Mesenchymal stem cell (in vitro differentiated cells and primary cell): ENCODE data around the gene SCNN1B.

ENCODE experiments used
- DNase-seq: peaks from one replicate; pipeline ENCODE4 v3.0.0-alpha.2; 2013
- H2AFZ ChIP-seq: one replicate; pipeline ENCODE4 v1.6.1; 2013; ENCODE audit warnings: low read depth, mild to moderate bottlenecking, control low read depth, inconsistent platforms, low read length, moderate library complexity
- H2AK5ac ChIP-seq: 2 replicates; pipeline ENCODE4 v1.6.1; 2013; ENCODE audit warnings: low read length, moderate library complexity, mild to moderate bottlenecking, inconsistent platforms; ENCODE audit not compliant: severe bottlenecking
- H2BK120ac ChIP-seq: one replicate; pipeline ENCODE4 v1.6.1; 2013; ENCODE audit warnings: low read depth, mild to moderate bottlenecking, inconsistent platforms, low read length, moderate library complexity
- H2BK12ac ChIP-seq, 2 experiments: one replicate each; pipeline ENCODE4 v1.6.1; 2013; ENCODE audit warnings: inconsistent platforms in 2 of 2, low read length in 2 of 2, mild to moderate bottlenecking in 2 of 2, moderate library complexity in 2 of 2, control low read depth in 1 of 2
- H2BK15ac ChIP-seq: one replicate; pipeline ENCODE4 v1.6.1; 2013; ENCODE audit warnings: mild to moderate bottlenecking, low read depth, inconsistent platforms; ENCODE audit not compliant: poor library complexity, severe bottlenecking
- H2BK5ac ChIP-seq: 2 replicates; pipeline ENCODE4 v1.6.1; 2013; ENCODE audit warnings: low read depth, mild to moderate bottlenecking, low read length, control low read depth, inconsistent platforms; ENCODE audit not compliant: poor library complexity, severe bottlenecking
- H3K14ac ChIP-seq, 2 experiments: one replicate each; pipeline ENCODE4 v1.6.1; 2013; ENCODE audit warnings: inconsistent platforms in 2 of 2, low read length in 2 of 2, control low read depth in 1 of 2, mild to moderate bottlenecking in 1 of 2, moderate library complexity in 1 of 2
- H3K18ac ChIP-seq, 2 experiments: one replicate each; pipeline ENCODE4 v1.6.1; 2013; ENCODE audit warnings: inconsistent platforms in 2 of 2, low read length in 2 of 2, control low read depth in 1 of 2, low read depth in 1 of 2, mild to moderate bottlenecking in 1 of 2
- H3K23ac ChIP-seq, 2 experiments: one replicate each; pipeline ENCODE4 v1.6.1; 2013; ENCODE audit warnings: inconsistent platforms in 2 of 2, low read length in 2 of 2, mild to moderate bottlenecking in 2 of 2, moderate library complexity in 2 of 2, control low read depth in 1 of 2
- H3K27ac ChIP-seq: 2 replicates; pipeline ENCODE4 v1.5.1; 2013; ENCODE audit warnings: mild to moderate bottlenecking, moderate library complexity, low read length, control low read depth, inconsistent platforms; ENCODE audit not compliant: poor library complexity, severe bottlenecking
- H3K27me3 ChIP-seq, 2 experiments: 2 replicates each; pipeline versions ENCODE4 v1.6.1 to v1.7.0; 2013; ENCODE audit warnings: low read length in 2 of 2, mild to moderate bottlenecking in 2 of 2, moderate library complexity in 2 of 2, control low read depth in 1 of 2, inconsistent platforms in 1 of 2; ENCODE audit not compliant: control insufficient read depth in 1 of 2, insufficient read depth in 1 of 2
- H3K36me3 ChIP-seq, 2 experiments: 2 replicates each; pipeline versions ENCODE4 v1.6.1 to v1.7.0; 2013; ENCODE audit warnings: low read length in 2 of 2, control low read depth in 1 of 2, inconsistent platforms in 1 of 2, low read depth in 1 of 2, mild to moderate bottlenecking in 1 of 2; ENCODE audit not compliant: insufficient read depth in 2 of 2, control insufficient read depth in 1 of 2
- H3K4ac ChIP-seq, 2 experiments: one replicate each; pipeline ENCODE4 v1.6.1; 2013; ENCODE audit warnings: inconsistent platforms in 2 of 2, low read length in 2 of 2, mild to moderate bottlenecking in 2 of 2, moderate library complexity in 2 of 2, control low read depth in 1 of 2, low read depth in 1 of 2
- H3K4me1 ChIP-seq: 2 replicates; pipeline ENCODE4 v1.6.1; 2013; ENCODE audit warnings: low read depth, low read length, control low read depth; ENCODE audit not compliant: control insufficient read depth, insufficient read depth
- H3K4me2 ChIP-seq: 2 replicates; pipeline ENCODE4 v1.6.1; 2013; ENCODE audit warnings: low read length, mild to moderate bottlenecking, inconsistent platforms; ENCODE audit not compliant: poor library complexity, severe bottlenecking
- H3K4me3 ChIP-seq, 2 experiments: 2 replicates each; pipeline versions ENCODE4 v1.5.1 to v1.7.0; 2013; ENCODE audit warnings: low read length in 2 of 2, mild to moderate bottlenecking in 2 of 2, control low read depth in 1 of 2, low read depth in 1 of 2; ENCODE audit not compliant: insufficient read depth in 1 of 2
- H3K79me1 ChIP-seq: replicated peaks from 2 replicates; pipeline ENCODE4 v1.6.1; 2013; ENCODE audit warnings: mild to moderate bottlenecking, control low read depth, low read length, inconsistent platforms; ENCODE audit not compliant: poor library complexity, severe bottlenecking
- H3K9ac ChIP-seq: 2 replicates; pipeline ENCODE4 v1.7.0; 2013; ENCODE audit warnings: mild to moderate bottlenecking, low read length, moderate library complexity
- H3K9me3 ChIP-seq: 2 replicates; pipeline ENCODE4 v1.7.0; 2013; ENCODE audit warnings: mild to moderate bottlenecking, low read length; ENCODE audit not compliant: control insufficient read depth
- H4K8ac ChIP-seq: one replicate; pipeline ENCODE4 v1.6.1; 2013; ENCODE audit warnings: inconsistent platforms, mild to moderate bottlenecking, low read length, moderate library complexity
- H4K91ac ChIP-seq: one replicate; pipeline ENCODE4 v1.6.1; 2013; ENCODE audit warnings: mild to moderate bottlenecking, low read length, inconsistent platforms
- WGBS: methylation state at CpG from one replicate; pipeline ENCODE4 v1.1.7; 2013; ENCODE audit warnings: mixed read lengths; 5-methylcytosine and 5-hydroxymethylcytosine counted together

Gene SCNN1B

GRCh38 chr16:23279721-23280153 lies 22.4 kb upstream of the SCNN1B start:
- no peak overlapping the region for H3K4me3 ChIP-seq
- no peaks in the 10 kb centered on the region for H3K79me1 ChIP-seq
- no peaks in the 10 kb centered on the region for H3K36me3 ChIP-seq
- H3K27me3 ChIP-seq, result peaks cover 0 to 16% of the 10 kb centered on the region in 2 experiments
- H3K14ac ChIP-seq, result no peak overlapping the region
- no peak overlapping the region for H4K91ac ChIP-seq
- no peak for DNase-seq
- H3K4me1 ChIP-seq, result no peaks in the 10 kb centered on the region
- H3K9ac ChIP-seq, result no peak overlapping the region
- WGBS, result 14% methylated on average over 9 of the region's 9 CpGs
- no peak overlapping the region for H2BK120ac ChIP-seq
- no peak overlapping the region for H3K27ac ChIP-seq
- no peak overlapping the region for H3K23ac ChIP-seq
- H3K4ac ChIP-seq, result no peak overlapping the region
- no peak overlapping the region for H2AK5ac ChIP-seq
- H2AFZ ChIP-seq, result no peak overlapping the region
- H3K9me3 ChIP-seq, result no peaks in the 10 kb centered on the region
- H2BK15ac ChIP-seq, result no peak overlapping the region
- no peak overlapping the region for H2BK12ac ChIP-seq
- no peak overlapping the region for H3K18ac ChIP-seq
- H2BK5ac ChIP-seq, result no peak overlapping the region
- H3K4me2 ChIP-seq, result no peak overlapping the region
- no peak overlapping the region for H4K8ac ChIP-seq

DNA sequence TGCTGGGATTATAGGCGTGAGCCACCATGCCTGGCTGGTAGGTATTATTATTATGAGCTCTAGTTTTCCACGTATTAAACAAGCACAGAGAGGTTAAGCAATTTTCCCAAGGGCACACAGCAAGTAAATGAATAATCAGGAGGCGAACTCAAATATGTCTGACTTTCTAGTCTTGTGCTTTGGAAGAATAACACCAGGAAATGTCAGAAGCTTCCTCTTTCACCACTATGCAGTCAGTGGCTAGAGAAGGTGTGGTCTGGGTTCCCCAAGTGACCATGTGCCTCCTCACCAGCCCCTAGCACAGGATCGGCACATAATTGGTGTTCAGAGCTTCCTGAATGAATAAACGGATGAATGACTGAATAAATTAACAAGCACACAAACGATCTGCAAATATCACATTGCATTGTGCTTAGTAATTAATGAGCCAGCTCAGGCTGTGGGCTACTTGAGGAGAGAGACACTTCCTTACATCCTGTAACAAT lies 21.6 kb upstream of the SCNN1B start:
- WGBS, result 77% methylated on average over 4 of the region's 6 CpGs
- no peak for DNase-seq

DNA sequence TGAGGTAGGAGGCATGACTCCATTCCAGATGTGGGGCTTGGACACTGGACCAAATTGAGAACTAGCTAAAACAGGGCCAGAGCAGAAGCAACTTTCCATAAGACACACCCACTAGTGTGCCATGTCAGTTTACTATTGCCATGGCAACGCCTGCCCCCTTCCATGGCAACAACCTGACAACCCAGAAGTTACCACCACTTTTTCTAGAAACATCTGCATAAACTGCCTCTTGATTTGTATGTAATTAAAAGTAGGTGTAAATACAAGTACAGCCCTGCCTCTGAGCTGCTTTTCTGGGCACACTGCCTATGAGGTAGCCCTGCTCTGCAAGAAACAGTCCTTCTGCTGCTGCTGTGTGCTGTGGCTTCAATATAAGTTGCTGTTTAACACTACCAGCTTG lies 19.5 kb upstream of the SCNN1B start:
- H2AK5ac ChIP-seq, result no peak overlapping the region
- H3K4me3 ChIP-seq, result no peak overlapping the region
- H3K23ac ChIP-seq, result no peak overlapping the region
- H4K8ac ChIP-seq, result no peak overlapping the region
- no peaks in the 10 kb centered on the region for H3K27me3 ChIP-seq
- WGBS, result no CpG with 5 or more reads among the region's 1 CpG
- H3K9ac ChIP-seq, result no peak overlapping the region
- no peak overlapping the region for H4K91ac ChIP-seq
- H3K4me1 ChIP-seq, result no peaks in the 10 kb centered on the region
- H2BK15ac ChIP-seq, result no peak overlapping the region
- no peaks in the 10 kb centered on the region for H3K9me3 ChIP-seq
- no peak overlapping the region for H2BK120ac ChIP-seq
- H3K36me3 ChIP-seq, result no peaks in the 10 kb centered on the region
- H2BK5ac ChIP-seq, result no peak overlapping the region
- H2AFZ ChIP-seq, result no peak overlapping the region
- DNase-seq, result no peak
- H3K79me1 ChIP-seq, result no peaks in the 10 kb centered on the region
- no peak overlapping the region for H3K4ac ChIP-seq
- no peak overlapping the region for H2BK12ac ChIP-seq
- no peak overlapping the region for H3K27ac ChIP-seq
- H3K14ac ChIP-seq, result no peak overlapping the region
- no peak overlapping the region for H3K18ac ChIP-seq
- H3K4me2 ChIP-seq, result no peak overlapping the region

More for the DNA sequence above, 21.6 kb upstream of the SCNN1B start:
- no peak overlapping the region for H2BK120ac ChIP-seq
- H3K27ac ChIP-seq, result no peak overlapping the region
- no peak overlapping the region for H3K9ac ChIP-seq
- no peaks in the 10 kb centered on the region for H3K9me3 ChIP-seq
- no peak overlapping the region for H3K18ac ChIP-seq
- H4K91ac ChIP-seq, result no peak overlapping the region
- H3K4ac ChIP-seq, result no peak overlapping the region
- H4K8ac ChIP-seq, result no peak overlapping the region
- no peaks in the 10 kb centered on the region for H3K79me1 ChIP-seq
- peaks cover 0 to 8% of the 10 kb centered on the region in 2 experiments for H3K27me3 ChIP-seq
- no peak overlapping the region for H3K4me2 ChIP-seq
- H3K14ac ChIP-seq, result no peak overlapping the region
- H3K4me1 ChIP-seq, result no peaks in the 10 kb centered on the region
- H2AK5ac ChIP-seq, result no peak overlapping the region
- no peak overlapping the region for H2AFZ ChIP-seq
- H2BK12ac ChIP-seq, result no peak overlapping the region
- H2BK15ac ChIP-seq, result no peak overlapping the region
- H3K4me3 ChIP-seq, result no peak overlapping the region
- H3K23ac ChIP-seq, result no peak overlapping the region
- no peak overlapping the region for H2BK5ac ChIP-seq
- H3K36me3 ChIP-seq, result no peaks in the 10 kb centered on the region

GRCh38 chr16:23283571-23283970 lies 18.5 kb upstream of the SCNN1B start:
- no peak overlapping the region for H4K8ac ChIP-seq
- no peak for DNase-seq
- no peak overlapping the region for H3K9ac ChIP-seq
- no peaks in the 10 kb centered on the region for H3K27me3 ChIP-seq
- H3K4ac ChIP-seq, result no peak overlapping the region
- H2BK120ac ChIP-seq, result no peak overlapping the region
- no peak overlapping the region for H2AFZ ChIP-seq
- H3K36me3 ChIP-seq, result no peaks in the 10 kb centered on the region
- no peaks in the 10 kb centered on the region for H3K4me1 ChIP-seq
- no peak overlapping the region for H3K23ac ChIP-seq
- H3K4me3 ChIP-seq, result no peak overlapping the region
- H4K91ac ChIP-seq, result no peak overlapping the region
- no peaks in the 10 kb centered on the region for H3K9me3 ChIP-seq
- H2BK5ac ChIP-seq, result no peak overlapping the region
- H2AK5ac ChIP-seq, result no peak overlapping the region
- WGBS, result 100% methylated on average over 1 of the region's 2 CpGs
- no peaks in the 10 kb centered on the region for H3K79me1 ChIP-seq
- H2BK12ac ChIP-seq, result no peak overlapping the region
- no peak overlapping the region for H3K18ac ChIP-seq
- no peak overlapping the region for H3K14ac ChIP-seq
- no peak overlapping the region for H3K4me2 ChIP-seq
- H2BK15ac ChIP-seq, result no peak overlapping the region
- no peak overlapping the region for H3K27ac ChIP-seq
